NCI-H1048 (cell line): ENCODE results near the gene EIF4EBP2.

Experiments used
- DNase-seq: peaks from one replicate; lab custom pipeline; 2025; lab: John Stamatoyannopoulos, UW

Gene EIF4EBP2

GRCh38 chr10:70432561-70433263, 28.8 kb downstream of the EIF4EBP2 start:
- no peak for DNase-seq

- DNase-seq: no peak
Measured at GRCh38 chr10:70433581-70434280, 29.8 kb downstream of the EIF4EBP2 start.

GRCh38 chr10:70435241-70436085, 31.5 kb downstream of the EIF4EBP2 start:
- DNase-seq: no peak

GRCh38 chr10:70437721-70438120, 33.8 kb downstream of the EIF4EBP2 start:
- no peak for DNase-seq

- no peak for DNase-seq
Measured at GRCh38 chr10:70440296-70441160, 36.6 kb downstream of the EIF4EBP2 start.

- no peak for DNase-seq
Measured at GRCh38 chr10:70441161-70441894, 37.4 kb downstream of the EIF4EBP2 start, which contains the start of gene NODAL. TSS of gene NODAL (minus strand) at chr10:70441681. CDS start at chr10:70441667, 14 bp downstream.

- DNase-seq: no peak
Measured at GRCh38 chr10:70441895-70442309, 38.0 kb downstream of the EIF4EBP2 start.

GRCh38 chr10:70442332-70442988, 38.5 kb downstream of the EIF4EBP2 start:
- no peak for DNase-seq

- no peak for DNase-seq
Measured at GRCh38 chr10:70444744-70445143, 40.8 kb downstream of the EIF4EBP2 start.

- no peak for DNase-seq
Measured at GRCh38 chr10:70445718-70446657, 42.0 kb downstream of the EIF4EBP2 start.

GRCh38 chr10:70448236-70448635, 44.3 kb downstream of the EIF4EBP2 start:
- DNase-seq: no peak

- no peak for DNase-seq
Measured at GRCh38 chr10:70455213-70455630, 51.3 kb downstream of the EIF4EBP2 start.

GRCh38 chr10:70456164-70456563, 52.2 kb downstream of the EIF4EBP2 start:
- no peak for DNase-seq

GRCh38 chr10:70457759-70458305, 53.9 kb downstream of the EIF4EBP2 start:
- no peak for DNase-seq

GRCh38 chr10:70458329-70459060, 54.5 kb downstream of the EIF4EBP2 start:
- DNase-seq: no peak

GRCh38 chr10:70459061-70459773, 55.3 kb downstream of the EIF4EBP2 start:
- no peak for DNase-seq

- no peak for DNase-seq
Measured at GRCh38 chr10:70459774-70460490, 56.0 kb downstream of the EIF4EBP2 start.
